Activated CD4-positive, alpha-beta T cell treated with anti-CD3 and anti-CD28 coated beads, Interleukin-2, Interleukin-6, amounts not matched to agents 100 ng/mL and 50 ng/mL, durations not matched to agents 16 hours and 8 hours (primary cell): ENCODE data around the gene CRTAP.
"Not testable (repeated sequence)": the region's sequence is repeated elsewhere in the genome, so short reads cannot be mapped to it uniquely, and the experiment has no call there.

Source experiments
- DNase-seq: peaks from one replicate; pipeline ENCODE4 v3.0.0-alpha.2; 2020

Gene CRTAP

DNA sequence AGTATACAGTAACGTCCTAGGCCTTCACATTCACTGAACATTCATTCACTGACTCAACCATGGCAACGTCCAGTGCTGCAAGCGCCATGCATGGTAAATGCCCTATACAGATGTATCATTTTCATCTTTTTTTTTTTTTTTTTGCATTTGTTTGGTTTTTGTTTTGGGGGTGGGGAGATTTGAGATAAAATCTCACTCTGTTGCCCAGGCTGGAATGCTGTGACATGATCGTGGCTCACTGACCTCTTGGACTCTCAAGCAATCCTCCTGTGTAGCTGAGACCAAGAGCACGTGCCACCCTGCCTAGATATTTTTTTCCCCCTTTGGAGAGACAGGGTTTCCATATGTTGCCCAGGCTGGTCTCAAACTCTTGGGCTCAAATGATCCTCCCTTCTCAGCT, 67.4 kb downstream of the CRTAP start:
- DNase-seq, result no peak

GRCh38 chr3:33181641-33182040, 67.8 kb downstream of the CRTAP start:
- DNase-seq, result not testable (repeated sequence)

GRCh38 chr3:33184863-33185262, 71.0 kb downstream of the CRTAP start:
- no peak for DNase-seq

DNA sequence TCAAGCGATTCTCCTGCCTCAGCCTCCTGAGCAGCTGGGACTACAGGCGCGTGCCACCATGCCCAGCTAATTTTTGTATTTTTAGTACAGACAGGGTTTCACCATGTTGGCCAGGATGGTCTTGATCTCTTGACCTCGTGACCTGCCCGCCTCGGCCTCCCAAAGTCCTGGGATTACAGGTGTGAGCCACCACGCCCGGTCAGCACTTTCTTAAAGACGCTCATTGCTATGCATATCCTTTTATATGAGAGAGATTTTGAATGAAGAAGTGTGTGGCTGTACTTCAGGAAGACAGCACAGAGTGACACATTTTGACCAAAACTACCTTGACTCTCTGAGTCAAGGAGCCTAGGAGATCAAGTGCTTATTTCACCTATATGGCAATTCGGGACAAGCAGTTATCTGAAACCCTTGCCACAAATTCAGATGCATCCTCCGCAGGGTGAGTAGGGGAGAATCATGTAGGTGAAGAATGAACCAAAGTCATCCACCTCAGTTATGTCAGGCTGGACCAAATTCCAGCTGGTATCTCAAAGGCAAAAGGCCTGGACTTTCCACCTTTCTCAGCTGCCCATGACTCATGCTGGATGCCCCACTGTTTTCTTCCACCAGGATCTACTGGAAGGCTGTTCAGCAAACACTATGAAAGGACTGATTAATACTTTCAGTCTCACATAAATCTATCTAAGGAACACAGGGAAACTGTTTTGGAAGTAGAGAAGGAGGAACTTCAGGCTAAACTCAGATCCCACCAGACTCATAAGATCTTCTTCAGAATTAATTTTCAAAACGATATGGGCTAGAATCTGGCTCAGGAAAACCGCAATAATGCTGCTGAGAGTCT, 72.9 kb downstream of the CRTAP start:
- DNase-seq, result no peak

GRCh38 chr3:33187368-33187634, 73.5 kb downstream of the CRTAP start:
- no peak for DNase-seq

GRCh38 chr3:33194303-33194702, 80.5 kb downstream of the CRTAP start:
- no peak for DNase-seq

GRCh38 chr3:33196538-33196937, 82.7 kb downstream of the CRTAP start:
- no peak for DNase-seq
